ENCODE results near the gene ARHGAP30. TPM values are rescaled to one million over a fixed set of nuclear protein-coding genes. Genes with fewer than 3 reads are reported as not detected.
A peak's percentile ranks its signal among the peaks of the same experiment; 100 is the strongest.
"Not testable (repeated sequence)": the region's sequence is repeated elsewhere in the genome, so short reads cannot be mapped to it uniquely, and the experiment has no call there.

The ARHGAP30 gene
- total RNA-seq, result not detected in 2 replicates

DNA sequence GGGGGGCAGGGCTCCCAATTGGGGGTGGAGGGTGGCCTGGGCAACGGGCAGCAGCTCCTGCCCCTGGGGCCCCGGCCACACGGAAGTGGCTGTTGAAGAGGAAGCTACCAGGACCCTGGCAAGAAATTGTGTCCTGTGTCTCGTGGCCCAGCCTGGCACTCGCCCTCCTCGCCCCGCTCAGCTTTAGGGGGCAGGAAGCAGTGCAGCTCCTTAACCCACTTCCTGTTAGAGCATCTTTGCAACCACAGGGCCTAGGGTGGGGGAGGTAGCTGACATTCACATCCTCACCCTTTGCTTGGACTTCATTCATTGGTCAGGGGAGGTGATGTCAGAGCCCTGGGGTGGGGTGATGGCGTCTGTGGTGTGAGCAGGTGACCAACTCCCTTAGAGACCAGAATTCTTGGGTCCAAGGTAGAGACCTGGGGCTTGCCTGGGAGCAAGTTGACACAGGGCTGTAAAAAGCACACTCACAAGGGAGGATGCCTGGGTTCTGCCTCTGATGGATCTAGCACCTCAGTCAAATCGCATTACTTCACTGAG is at the start of gene ARHGAP30:
ARHGAP30 (minus strand) TSS at position 161 of the 540 bp plus-strand sequence. CDS start 267 bp downstream, outside the sequence.
- no peak for DNase-seq

DNA sequence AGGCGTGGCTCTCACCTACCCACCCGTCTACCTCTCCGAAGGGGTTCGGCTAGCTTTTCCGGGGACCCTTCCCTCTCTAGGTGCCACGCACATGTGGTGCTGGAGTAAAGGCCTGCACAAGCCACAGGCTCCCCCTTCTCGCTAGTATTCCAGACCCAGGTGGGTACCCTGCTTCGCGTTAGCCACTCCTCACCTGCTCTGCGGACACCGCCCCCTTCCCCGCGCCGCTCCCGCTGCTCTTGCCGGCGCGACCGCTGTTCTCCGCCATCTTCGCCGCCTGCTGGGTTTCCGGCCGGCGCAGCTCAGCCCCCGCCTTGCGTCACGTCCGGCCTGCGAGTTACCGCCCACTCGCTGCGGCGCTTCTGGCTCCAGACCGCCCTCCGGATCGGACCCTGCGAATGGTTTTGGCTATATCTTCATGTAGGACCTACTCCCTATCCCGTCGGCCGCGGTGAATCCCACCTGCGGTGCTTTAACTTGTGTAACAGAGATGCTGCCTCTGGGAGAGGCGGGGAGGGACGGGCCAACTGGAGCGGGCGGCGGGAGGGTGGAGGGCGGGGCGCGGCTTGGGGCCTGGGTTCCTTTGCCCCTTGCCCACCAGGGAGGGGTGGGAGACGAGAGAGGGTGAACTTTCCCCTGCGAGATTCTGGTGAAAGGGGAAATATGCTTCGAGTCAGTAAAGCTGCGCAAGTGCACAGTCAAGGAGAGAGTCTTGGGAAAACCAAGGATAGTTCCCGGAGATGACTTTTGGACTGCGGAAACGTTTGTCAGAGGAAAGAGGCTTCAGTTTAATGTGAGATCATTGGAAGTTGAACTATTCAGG is 48.3 kb upstream of the ARHGAP30 start, which contains the start of the genes NIT1 and PFDN2:
NIT1 (plus strand) TSS at position 347 of the 823 bp plus-strand sequence; CDS start at position 419, 72 bp downstream.
PFDN2 (minus strand) TSS at position 279 of the 823 bp plus-strand sequence; CDS start at position 268, 11 bp downstream.
- peak; percentile 91 for DNase-seq

DNA sequence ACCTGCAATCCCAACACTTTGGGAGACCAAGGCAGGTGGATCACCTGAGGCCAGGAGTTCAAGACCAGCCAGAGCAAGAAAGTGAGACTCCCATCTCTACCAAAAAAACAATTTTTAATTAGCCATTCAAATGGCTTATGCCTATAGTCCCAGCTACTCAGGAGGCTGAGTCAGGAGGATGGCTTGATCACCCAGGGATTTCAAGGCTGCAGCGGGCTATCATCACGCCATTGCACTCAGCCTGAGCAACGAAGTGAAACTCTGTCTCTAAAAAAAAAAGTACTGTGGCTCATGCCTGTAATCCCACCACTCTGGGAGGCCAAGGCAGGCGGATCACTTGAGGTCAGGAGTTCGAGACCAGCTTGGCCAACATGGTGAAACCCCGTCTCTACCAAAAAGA is 46.3 kb upstream of the ARHGAP30 start:
- DNase-seq, result not testable (repeated sequence)

DNA sequence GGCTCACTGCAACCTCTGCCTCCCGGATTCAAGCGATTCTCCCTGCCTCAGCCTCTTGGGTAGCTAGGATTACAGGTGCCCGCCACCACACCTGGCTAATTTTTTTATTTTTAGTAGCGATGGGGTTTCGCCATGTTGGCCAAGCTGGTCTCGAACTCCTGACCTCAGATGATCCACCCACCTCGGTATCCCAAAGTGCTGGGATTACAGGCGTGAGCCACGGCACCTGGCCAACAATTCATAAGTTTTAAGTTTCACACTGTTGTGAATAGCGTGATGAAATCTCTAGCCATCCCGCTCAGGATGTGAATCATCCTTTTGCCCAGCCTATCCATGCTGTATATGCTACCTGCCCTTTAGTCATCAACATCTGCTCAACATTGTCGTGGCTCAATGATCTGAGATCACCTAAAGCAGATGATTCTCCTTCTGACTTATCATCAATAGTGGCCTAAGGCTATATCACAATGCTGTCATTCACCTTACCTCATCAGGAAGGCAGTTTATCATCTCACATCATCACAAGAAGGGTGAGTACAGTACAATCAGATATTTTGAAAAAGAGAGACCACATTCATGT is 45.5 kb upstream of the ARHGAP30 start:
- DNase-seq, result peak; percentile 93

GRCh38 chr1:161114556-161114955 is 44.9 kb upstream of the ARHGAP30 start:
- no peak for DNase-seq

- DNase-seq, result no peak
Observed at GRCh38 chr1:161113915-161114314, 44.2 kb upstream of the ARHGAP30 start.

DNA sequence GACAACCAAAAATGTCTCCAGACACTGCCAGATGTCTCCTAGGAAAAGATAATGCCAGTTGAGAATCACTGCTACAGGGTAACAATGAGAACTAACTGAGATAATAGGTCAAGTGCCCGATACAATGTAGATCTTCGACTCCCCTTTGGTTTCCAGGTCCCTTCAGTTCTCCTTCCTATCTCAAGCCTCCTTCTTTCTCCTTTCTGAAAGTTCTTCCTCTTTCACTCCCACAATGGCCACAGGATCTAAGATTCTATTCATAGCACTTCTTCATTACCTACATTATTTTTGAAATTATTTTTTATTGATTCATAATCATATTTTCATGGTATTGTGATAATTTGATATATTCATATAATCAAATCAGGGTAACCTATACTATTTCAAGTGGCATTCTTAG is 41.8 kb upstream of the ARHGAP30 start:
- DNase-seq, result no peak

- no peak for DNase-seq
Observed at GRCh38 chr1:161111117-161111516, 41.4 kb upstream of the ARHGAP30 start.

DNA sequence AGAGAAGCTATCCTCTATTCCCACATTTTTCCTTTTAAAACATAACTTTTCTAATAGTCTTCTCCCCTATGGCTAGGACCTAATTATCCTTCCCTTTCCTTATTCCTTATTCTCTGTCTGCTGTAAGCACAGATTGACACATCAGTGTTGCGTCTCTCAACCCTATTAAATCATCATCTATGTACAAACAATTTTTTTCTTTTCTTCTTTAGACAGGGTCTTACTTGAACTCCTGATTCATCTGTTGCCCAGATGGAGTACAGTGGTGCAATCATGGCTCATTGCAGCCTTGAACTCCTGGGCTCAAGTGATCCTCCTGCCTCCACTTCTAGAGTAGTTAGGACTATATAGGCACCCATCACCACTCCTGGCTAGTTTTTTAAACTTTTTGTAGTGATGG is 36.7 kb upstream of the ARHGAP30 start:
- DNase-seq, result no peak

DNA sequence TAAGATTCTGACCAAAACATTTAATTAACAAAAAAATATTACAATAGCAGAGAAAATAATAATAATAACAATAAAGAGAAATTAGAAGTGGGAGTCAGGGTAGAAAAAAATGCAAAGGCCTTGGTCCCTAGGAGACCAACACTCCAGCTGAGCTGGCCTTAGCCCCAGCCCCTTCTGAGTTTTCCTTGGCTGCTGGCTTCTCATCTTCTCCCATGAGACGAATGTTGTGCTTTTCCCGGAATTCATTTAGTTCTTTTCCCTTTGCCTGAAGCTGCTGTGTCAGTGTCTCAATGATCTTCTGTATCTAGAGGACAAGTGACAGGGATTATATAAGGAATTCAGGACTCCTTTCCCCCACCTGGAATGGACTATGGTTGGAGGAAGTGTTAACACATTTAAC is 30.9 kb upstream of the ARHGAP30 start:
- DNase-seq, result no peak

DNA sequence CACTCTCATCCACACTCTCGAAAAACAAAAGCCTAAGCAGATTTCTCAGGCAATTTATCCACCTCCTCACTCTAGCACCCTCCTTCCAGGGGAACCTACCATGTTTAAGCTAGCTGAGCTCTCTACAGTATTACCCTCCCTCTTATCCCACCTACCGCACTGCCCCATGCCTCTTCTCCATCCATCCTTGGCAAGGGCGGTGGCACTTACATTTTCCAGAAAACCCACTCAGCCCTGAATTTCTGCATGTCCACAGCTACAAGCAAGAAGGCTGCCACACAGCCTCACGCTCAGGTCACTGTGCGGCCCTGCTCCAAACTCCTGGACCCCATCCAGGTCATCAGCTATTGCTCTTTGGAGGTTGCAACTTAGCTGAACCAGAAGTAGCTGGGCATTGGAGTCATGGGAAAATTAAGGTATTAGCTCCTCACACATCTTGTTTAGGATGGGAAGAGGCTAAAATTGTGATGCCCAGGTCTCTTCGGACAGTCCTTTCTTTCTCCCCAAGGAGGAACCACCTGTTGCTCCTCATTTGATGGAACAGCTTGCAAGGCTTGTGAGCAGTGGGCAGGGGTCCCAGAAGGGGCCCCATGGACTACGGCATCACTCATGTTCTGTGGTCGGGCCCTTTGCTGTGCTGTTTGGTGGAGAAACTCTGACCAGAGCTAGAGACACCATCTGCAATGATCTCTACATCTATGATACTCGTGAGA is 29.6 kb upstream of the ARHGAP30 start:
- DNase-seq, result no peak

GRCh38 chr1:161098210-161099068 is 28.7 kb upstream of the ARHGAP30 start, which contains the start of gene KLHDC9:
Gene KLHDC9, plus strand, starts transcription at chr1:161098361. Its CDS starts 175 bp downstream, at chr1:161098536.
- peak; percentile 88 for DNase-seq

DNA sequence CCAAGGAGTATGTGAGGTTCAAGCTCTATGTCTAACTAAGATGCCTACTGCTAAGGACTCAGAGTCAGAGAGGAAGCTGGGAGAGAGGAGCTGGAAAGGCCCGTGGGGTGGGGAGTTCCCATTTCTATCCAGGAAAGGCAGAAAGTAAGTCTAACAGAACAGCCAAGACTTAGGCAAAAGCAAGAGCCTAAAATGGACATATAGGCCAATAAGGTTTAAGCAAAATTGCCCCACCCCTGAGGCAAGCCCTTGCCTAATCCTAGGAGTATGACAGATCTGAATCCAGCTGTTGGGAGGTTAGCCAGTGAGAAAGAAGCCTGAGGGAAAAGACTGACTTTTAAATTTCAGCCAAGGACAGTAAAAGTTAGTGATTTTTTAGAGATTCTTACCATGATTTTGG is 26.8 kb upstream of the ARHGAP30 start:
- DNase-seq, result no peak

DNA sequence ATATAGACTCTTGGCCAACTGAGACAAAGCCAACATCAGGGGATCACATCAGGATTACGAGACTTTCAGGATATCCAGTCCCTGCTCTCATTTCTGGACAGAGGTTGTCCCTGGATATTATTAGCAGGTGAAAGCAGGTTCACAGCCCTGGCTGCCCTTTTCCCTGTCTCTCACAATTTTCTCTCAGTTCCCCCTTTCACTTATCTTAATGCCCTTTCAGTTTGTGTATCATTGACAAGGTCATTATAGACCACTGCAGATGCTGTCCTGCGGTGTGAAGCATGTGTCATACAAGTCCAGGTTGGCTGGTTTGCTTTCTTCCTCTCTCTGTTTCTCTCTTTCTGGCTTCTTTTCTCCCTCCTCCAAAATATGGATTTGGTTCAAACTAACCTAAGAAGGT is 26.3 kb upstream of the ARHGAP30 start:
- no peak for DNase-seq

GRCh38 chr1:161095230-161095629 is 25.5 kb upstream of the ARHGAP30 start:
- DNase-seq, result no peak

DNA sequence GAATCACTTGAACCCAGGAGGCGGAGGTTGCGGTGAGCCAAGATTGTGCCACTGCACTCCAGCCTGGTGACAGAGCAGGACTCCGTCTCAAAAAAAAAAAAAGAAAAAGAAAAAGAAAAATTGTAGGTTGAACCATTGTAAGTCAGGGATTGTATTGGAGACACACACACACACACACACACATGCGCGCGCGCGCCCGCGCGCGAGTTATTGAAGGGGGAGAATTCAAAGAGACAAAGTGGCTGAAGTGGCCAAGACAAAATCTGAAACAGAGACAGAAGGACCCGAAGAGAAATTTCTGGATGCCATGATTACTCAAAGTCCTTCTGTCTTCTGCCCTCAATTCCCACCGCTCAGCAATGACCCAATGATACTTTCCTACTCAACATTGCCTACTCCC is 24.8 kb upstream of the ARHGAP30 start:
- no peak for DNase-seq

GRCh38 chr1:161092621-161093028 is 22.9 kb upstream of the ARHGAP30 start:
- no peak for DNase-seq

GRCh38 chr1:161091796-161092507 is 22.3 kb upstream of the ARHGAP30 start:
- no peak for DNase-seq

DNA sequence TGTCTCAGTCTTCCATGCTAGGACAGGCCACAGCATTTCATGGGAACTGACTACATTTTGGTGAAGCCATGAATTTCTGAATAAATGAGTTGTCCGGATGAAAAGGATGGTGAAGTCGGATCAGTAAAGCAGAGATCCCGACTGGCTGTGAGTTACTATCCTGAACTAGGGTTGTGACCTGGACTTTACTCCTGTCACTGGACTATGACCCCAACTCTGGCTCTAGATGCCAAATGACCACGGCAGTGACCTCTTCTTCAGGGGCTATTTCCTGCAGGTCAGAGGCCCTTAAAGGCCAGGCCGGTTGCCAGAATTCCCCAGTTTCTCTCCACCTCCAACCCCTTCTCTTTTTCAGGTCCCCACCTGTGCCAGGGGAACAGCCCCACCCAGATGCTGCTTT is 21.4 kb upstream of the ARHGAP30 start:
- no peak for DNase-seq

DNA sequence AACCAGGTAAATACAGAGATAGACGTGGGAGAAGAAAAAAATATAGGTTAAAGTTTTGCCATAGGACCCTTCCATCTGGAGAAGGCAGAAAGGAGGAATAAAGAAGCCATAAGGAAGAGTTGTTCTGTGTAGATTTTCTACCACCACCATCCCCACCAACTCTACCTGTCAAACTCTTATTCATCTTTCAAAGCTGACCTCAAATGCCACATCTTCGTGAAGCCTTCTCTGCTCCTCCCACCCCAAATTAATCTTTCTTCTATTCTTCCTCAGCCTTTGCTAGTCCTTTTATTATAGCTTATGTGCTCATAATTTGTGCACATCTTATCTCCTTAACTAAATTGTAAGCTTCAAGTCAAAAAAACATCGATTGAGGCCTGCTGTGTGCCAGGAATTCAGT is 20.9 kb upstream of the ARHGAP30 start:
- DNase-seq, result no peak

DNA sequence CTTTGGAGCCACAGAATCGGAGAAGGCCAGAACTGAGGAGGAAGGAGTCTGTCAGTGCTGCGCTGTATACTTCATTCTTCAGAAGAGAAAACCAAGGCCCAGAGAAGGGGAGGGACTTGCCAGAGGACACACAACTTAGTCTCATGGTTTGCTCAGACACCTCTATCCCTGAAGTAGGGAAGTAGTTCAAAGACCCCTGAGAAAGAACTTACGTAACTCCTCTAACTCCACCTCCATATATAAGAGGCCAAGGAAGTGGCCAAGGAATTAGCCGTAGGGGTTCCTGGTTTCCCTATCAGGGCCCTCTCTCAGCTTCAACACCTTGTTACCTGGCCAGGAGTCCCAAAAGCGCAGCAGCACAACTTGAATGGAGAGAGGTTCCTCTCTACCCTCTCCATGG is 20.2 kb upstream of the ARHGAP30 start:
- no peak for DNase-seq
